NCI-H1092 treated with DMSO at 0.1 percent for 48 hours (cell line): Measurements from ENCODE around the gene ADM2.

Source experiments
- DNase-seq: peaks from one replicate; lab custom pipeline; 2025; lab: John Stamatoyannopoulos, UW

The ADM2 gene

DNA sequence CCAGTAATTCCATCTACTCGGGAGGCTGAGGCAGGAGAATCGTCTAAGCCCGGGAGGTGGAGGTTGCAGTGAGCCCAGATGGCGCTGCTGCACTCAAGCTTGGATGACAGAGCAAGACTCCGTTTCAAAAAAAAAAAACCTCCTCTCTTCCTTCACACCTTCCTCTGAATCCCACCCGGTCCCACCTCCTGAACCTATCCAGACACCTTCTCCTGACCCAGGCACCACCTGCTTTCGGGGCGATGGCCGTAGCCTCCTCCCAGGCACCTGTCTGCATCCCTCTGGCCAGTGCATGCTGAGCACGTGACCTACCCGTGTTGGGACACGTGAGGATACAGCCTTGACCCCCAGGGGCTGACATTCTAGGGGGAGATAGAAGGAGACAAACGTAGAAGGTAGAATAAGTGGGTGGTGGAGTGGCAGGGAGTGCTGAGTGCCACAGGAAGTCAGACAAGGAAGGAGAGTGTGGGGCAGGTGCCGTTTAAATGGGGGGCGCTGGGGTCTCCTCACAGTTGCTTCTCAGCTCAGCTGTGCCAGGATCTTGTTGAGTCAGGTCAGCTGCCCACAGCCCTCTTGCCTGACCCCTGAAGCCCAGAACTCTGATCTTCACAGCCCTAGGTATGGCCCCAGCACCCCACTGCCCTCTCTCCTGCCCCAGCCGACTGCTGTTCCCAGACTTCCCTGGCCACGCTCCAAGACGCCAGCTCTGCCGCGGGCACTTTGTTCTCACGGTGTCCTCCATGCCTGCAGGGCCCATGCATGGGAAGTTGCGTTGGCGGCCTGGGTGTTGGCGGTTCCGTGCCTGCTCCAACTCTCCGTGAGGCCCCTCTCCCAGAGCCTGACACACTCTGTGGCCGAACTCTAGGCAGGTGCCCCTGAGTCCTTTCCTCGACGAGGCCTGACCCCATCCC is 4.1 kb downstream of the ADM2 start:
- no peak for DNase-seq

DNA sequence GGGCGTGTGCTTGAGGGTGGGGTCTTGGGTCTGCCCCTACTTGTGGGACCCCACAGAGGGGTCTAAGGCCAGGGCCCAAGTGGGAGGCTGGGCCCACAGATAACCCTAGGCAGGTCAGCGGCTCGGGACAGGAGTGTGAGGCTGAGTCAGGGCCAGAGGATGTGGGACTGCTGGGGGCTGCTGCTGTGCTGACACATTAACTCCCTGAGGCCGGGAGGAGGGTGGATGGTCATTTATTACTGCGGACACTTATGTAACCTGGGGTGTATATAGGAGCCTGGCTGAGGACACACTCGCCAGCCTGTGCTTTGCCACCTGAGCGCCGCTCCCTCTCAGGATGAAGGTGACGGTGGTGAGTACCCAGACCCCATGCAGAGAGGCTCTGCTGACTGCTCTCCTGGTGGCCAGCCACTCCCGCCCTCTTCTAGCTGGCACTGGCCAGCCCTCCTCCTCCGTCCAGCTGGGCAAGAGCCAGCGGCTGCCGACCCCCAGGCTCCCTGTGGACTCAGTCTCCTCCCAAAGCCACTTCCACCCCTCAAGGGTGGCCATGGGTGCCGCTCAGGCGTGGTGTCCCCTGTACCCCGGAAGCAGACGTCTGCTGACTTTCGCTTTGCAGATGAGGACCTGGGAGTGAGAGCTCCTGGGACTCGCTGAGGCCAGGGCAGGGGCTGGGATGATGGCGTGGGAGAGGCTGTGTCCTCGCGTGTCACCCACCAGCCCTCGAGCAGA is 5.4 kb downstream of the ADM2 start, which contains the start of gene MIOX:
TSS of gene MIOX (plus strand) at position 299 of the 729 bp plus-strand sequence. CDS start at position 338, 39 bp downstream.
- no peak for DNase-seq

DNA sequence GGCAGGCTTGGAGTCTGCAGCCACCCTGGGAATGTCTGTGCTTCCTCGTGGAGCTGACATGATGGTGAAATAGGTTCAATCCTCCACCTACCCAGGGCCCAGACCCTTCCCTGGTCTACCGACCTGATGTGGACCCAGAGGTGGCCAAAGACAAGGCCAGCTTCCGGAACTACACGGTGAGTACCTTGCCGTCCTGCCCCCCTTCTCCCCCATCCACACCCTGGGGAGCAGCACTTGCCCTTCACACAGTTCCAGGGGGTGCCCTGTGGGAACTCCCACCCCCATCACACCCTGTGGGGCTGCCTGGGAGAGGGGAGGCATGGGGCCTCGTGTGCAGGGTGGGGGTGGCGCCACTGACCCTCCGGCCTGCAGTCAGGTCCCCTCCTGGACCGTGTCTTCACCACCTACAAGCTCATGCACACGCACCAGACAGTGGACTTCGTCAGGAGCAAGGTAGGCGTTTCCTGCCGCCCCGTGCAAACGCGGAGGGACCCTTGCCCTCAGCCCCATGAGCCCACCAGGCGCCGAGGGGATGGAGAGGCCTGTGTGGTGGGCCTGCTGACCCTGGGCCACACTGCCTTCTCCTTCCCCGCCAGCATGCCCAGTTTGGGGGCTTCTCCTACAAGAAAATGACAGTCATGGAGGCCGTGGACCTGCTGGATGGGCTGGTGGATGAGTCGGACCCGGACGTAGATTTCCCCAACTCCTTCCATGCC is 6.1 kb downstream of the ADM2 start:
- DNase-seq = no peak

DNA sequence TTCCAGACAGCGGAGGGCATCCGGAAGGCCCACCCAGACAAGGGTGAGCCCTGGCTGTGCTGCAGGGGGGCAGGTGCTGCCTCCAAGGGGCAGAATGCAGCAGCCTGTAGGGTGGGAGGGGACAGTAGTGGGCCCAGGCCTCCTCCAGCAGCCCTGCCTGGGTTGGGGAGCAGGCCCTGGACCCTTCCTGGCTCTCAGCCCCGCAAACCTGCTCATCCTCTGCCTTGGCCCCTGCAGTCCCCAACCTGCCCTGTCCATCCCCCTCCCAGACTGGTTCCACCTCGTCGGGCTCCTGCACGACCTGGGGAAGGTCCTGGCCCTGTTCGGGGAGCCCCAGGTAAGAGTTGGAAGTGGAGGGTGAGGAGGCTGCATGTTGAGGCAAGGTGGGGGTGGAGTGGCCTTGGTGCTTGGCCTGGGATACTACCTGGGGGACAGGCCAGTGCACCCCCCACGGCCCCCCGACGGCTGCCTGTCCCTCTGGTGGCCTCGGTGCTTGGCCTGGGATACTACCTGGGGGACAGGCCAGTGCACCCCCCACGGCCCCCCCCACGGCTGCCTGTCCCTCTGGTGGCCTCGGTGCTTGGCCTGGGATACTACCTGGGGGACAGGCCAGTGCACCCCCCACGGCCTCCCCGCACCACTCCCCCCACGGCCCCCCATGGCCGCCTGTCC is 6.8 kb downstream of the ADM2 start:
- no peak for DNase-seq

DNA sequence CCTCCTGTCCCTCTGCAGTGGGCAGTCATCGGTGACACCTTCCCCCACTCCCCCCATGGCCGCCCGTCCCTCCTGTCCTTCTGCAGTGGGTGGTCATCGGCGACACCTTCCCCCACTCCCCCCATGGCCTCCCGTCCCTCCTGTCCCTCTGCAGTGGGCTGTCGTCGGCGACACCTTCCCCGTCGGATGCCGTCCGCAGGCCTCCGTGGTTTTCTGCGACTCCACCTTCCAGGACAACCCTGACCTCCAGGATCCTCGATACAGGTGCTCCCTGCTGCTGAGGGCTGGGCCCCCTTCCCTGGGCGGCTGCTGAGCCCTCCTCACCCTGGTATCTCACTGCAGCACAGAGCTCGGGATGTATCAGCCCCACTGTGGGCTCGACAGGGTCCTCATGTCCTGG is 7.5 kb downstream of the ADM2 start:
- DNase-seq = no peak

DNA sequence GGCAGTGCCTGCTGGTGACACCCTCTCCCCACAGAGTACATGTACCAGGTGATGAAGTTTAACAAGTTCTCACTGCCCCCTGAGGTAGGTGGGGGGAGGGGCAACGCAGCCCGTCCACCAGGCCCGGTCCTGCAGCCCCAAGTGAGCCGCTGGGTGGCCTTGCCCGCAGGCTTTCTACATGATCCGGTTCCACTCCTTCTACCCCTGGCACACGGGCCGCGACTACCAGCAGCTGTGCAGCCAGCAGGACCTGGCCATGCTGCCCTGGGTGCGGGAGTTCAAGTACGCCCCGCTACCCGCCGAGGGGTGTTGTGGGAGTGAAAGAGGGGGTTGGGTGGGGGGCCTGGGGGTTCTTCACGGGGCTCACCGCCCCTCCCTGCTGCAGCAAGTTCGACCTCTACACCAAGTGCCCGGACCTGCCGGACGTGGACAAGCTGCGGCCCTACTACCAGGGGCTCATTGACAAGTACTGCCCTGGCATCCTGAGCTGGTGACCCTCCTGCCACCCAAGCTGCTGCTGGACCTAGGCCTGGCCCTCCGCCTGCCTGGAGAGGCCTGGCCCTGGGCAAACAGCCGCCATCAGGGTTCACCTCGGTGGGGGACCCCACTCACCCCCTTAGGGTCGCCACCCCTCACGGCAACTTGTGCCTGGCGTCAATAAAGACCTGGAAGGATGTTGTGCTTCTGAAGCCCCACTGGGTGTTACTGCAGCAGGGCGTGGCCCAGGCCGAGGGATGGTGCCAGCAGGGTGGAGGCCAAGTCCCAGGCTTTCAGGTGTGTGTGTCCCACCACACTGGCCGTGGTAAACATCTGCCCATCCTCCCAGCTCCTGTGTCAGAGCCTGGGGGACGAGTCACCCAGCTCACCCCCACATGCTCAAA is 8.3 kb downstream of the ADM2 start:
- no peak for DNase-seq

DNA sequence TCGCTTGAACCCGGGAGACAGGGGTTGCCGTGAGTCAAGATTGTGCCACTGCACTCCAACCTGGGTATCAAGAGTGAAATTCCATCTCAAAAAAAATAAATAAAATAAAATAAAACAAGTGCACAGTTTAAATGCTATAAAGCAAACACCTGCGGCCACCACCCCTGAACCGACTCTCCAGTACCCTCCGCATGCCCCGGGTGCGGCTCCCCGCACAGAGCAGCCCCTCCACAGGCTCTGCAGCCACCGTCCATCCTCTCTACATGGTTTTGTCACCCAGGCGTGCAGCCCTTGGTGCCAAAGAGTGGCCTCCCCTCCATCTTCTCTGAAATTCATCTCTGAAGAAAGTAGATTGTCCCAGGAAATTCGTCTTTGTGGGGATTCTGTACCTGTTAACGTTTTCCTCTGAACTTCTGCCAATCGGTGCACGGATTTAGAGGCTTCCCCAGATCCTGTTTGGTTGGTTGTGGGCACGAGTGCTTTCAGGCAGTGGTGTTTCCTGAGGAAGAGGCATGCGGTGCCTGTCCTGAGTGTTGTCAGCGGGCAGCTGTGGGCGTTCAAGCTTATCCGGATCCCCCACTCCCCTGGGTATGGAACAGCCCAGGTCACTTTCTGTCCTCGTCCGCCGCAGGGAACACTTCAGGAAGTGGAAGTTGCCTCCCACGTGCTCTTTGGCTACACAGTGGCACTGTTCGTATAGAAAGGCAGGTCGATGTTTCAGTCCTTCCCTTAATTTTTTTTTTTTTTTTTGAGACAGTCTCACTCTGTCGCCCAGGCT is 9.4 kb downstream of the ADM2 start:
- no peak for DNase-seq

DNA sequence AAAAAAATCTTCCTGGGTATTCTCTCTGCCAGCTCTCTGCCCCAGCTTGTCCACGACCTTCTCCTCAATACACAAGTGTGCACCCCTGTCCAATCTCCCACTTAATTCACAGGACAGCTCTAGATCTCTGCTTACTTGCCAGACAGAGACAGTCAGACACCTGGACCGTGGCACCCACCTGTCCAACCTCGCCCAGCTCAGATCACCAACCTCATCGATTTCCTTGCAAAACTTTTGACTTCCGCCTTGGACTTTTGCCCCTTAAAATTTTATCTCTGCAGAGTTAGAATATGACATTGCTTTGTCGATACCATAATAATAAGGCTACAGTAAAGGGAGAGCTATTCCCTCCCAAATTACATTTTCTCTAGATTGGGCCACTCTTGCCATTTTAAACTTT is 15.8 kb downstream of the ADM2 start:
- no peak for DNase-seq

DNA sequence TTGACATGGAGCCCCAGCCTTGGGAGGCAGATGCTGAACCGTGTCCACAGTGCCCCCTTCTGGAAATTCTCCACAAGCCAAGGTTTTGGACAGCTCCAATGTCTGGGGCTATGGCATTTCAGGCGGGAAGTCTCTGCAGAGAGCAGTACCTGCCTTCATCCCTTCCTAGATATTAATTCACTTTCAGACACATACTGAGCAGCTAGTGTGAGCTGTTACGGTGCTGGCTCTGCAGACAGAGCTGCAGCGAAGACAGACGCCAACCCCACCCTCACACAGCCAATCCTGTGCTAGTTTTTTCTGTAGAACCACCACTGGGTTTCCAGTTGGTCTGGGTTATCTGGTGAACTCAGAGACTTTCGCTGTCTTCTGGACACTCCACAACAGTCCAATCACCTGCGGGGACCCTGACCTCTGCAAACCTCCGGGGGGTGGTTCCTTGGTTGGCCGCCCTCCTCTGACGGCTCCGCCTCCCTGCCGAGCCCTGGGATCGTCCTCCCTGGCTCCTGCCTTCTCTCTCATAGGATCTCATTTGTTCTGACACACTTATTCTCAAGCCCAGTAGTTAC is 17.1 kb downstream of the ADM2 start:
- peak; percentile 4 for DNase-seq

DNA sequence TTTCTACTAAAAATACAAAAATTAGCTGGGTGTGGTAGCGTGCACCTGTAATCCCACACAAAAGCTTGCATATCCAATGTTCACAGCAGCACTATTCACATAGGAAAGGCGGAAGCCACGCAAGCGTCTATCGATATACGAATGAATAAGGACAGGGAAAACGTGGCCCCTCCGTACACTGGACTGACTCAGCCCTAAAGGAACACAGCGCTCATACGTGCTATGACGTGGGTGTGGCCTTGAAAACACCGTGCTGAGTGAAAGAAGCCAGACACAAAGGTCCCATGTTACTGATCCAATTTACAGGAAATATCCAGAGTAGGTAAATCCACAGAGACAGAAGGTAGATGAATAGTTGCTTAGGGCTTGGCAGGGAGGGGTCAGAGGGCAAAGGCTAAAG is 19.1 kb downstream of the ADM2 start:
- DNase-seq = no peak

DNA sequence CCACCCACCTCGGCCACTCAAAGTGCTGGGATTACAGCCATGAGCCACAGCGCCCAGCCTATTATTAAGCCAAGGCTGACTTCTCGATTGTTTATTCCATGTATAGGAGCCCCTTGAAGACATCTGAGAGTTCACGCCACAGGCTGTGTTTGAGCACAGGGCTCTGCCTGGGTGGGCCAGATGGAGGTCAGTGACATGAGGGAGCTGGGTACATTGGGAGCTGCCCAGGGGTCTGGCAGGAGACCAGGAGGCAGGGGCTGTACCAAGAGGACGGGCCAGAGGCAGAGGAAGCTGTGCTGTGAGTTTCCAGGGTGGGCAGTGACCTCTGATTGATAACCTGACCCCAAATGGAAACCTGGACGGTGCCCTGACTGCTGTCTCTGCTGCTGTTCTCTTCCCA is 20.8 kb downstream of the ADM2 start:
- DNase-seq = no peak

DNA sequence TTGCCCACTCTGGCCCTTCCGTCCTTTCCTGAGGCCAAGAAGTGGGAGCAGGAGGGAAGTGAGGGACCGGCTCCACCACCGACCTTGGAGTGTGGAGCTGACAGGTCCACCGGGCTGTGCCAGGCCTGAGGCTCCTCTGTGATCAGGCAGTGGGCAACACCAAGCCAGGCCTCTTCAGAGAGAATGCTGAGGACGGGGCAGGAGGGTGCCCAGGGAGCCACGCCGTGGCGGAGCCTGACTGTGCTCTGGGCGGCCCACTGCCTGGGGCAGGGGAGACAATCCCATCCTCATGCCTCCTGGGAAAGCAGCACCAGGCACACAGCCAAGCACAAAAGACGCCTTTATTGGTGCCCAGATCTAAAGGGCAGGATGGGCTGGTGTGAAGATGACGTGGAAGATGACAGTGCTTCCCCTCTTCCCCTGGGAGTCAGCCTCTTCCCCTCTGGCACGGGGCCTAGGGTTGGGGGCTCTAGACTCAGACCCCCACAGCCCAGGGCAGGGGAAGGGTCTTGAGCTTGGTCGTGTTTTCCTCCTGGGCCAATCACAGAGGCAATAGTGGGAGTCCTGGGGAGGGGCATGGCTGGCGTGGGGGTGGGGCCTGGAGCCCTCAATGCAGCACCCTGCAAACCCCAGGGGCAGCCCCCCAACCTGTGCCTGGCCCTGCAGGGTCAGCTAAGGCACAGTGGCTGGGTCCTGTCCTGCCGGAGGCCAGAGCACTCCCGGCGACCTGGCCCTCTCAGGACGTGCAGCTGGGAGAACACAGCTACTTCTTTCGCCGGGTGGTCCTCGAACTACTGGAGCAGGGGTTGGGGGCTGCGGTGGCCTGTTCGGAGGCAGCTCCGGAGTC is 21.5 kb downstream of the ADM2 start:
- no peak for DNase-seq

DNA sequence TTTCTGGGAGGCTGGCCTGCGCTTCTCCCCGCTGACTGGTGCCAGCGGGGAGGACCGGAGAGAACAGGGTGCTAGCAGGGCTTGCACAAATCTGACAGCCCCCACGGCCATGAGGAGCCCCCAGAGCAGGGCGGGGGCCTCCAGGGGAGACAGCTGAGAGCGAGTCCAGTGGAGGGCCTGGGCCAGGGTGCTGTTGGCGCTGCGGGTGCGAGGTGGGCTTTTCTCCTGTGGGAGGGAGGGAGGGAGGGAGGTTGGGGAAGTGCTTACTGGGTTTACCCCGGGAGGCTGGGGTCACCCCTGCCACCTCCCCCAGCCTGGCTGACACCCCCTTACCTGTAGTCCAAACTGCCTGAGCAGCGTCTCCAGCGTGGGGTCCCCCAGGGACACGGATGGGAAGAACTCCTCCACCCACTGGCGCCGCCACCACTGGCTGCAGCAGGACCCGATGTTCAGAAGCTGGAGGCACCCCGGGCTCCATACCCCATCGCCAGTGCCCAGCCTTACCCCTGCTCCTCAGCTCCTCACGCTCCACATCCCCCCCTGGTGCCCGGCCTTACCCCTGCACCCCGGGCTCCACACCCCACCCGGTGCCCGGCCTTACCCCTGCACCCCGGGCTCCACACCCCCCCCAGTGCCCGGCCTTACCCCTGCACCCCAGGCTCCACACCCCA is 22.3 kb downstream of the ADM2 start:
- no peak for DNase-seq

DNA sequence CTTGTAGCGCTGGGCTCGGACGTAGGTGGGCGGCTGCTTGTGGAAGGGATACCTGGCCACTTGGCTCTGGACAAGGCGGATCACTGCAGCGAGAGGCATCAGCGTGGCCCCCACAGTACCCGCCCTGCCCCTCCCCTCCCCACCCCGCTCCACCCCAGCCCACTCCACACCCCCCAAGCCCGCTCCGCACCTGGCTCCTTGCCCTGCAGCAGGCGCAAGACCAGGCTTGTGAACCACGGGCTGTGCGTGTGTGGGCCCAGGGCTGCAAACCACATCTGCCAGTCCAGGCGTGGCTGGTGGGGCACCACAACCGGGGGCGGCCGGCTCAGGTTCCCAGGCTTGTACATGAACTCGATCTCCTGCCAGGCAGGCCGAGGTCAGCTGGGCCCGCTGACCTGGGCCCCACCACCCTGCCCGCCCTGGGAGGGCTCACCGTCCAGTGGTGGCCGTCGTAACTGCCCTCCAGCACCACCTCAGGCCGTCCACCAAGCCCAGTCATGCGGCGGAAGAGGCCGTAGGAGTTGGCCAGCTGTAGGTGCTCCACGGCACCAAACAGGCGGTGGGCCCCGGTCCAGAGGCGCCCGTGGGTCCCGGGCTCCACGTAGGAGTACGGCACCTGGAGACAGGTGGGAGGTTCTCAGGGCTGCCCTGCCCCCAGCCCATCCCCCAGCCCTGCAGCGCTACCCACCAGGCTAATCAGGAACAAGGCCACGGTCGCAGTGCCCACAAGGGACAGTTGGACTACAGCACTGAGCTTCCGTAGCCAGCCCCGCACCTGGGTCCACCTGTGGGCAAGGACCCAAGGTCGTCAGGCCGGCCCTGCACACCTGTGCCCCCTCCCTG is 23.2 kb downstream of the ADM2 start:
- DNase-seq = no peak

DNA sequence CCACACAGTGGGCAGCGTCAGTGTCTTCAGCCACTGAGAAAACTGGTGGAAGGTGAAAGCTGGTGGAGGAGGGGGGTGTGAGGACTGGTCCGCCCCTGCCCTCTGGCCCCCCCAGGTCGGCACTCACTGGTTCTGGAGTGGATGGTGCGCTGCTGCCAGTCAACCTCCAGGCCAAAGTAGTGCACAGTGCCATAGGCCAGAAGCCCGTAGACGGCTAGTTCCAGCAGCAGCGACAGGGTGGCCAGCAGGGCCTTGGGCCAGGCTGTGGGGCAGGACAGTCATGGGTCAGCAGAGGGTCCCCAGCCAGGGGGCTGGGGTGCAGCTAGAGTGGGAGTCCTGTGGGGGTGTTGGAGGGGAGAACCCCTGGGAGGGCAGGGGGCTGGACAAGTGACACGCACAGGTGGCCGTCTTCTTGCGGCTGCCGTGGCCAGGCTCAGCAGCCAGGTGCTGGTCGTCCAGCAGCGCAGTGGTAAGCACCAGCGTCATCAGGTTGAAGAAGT is 24.0 kb downstream of the ADM2 start:
- no peak for DNase-seq

DNA sequence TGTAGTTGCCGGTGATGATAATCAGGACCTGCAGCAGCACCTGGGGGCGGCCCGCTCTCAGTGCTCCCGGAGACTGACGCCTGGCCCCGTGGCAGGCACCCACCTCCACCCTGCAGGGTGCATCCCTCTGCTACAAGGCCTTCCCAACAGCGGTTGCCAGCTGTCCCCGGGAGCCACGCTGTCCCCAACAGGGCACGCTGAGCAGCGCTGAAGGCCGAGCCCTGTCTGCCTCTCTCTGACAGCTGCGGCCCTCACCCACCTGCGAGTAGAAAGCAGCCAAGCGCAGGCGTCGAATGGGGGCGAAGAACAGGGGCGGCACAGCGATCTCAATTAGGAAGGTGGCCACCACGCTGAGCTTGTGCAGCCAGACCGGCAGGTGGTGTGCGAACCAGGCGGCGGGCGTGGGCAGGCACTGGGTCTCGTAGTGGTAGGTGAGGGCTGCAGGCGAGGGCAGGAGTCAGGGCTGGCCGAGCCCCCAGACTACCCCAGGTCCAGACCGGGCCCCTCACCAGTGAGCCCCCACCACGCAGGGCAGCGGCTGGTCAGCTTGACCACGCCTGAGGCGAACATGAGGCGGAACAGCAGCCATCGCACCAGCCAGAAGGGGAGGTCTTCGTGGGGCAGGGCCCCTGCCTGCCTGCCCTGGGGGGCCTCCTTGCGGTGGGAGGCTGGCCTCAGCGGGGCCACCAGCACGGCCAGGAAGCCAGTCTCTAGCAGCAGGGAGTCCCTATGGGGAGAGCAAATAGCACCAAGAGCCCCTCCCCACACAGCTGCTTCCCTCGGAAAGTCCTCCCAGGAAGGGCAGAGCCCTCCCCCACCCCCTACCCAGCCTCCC is 24.6 kb downstream of the ADM2 start:
- DNase-seq = no peak
